CD4-positive, alpha-beta T cell treated with Interleukin-10 for 1 hour (primary cell): Measurements from ENCODE around the gene DUXB.
A peak's percentile ranks its signal among the peaks of the same experiment; 100 is the strongest.

Experiments used
- DNase-seq: peaks from one replicate; pipeline ENCODE4 v3.0.0-alpha.2; 2020

The DUXB gene

GRCh38 chr16:75660321-75660720 is 40.9 kb downstream of the DUXB start:
- DNase-seq: no peak

DNA sequence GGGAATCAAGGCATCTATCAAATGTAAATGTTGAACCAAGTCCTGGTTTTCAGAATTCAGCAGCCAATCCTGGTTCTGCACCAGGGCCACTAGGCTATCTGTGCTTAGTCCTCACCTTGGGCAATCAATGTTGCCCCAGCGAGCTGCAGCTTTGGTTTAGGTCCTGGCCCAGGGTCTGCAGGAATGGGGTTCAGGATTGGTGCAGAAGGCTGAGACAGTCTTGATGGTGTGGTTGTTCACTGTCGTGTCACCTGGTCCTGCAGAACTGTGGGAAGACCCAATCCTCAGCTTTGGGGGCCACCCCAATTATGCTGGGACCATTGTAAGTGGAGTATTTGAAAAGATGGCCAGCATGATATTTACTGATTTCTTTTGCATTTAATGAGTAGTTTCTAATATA is 43.1 kb downstream of the DUXB start:
- DNase-seq: no peak

DNA sequence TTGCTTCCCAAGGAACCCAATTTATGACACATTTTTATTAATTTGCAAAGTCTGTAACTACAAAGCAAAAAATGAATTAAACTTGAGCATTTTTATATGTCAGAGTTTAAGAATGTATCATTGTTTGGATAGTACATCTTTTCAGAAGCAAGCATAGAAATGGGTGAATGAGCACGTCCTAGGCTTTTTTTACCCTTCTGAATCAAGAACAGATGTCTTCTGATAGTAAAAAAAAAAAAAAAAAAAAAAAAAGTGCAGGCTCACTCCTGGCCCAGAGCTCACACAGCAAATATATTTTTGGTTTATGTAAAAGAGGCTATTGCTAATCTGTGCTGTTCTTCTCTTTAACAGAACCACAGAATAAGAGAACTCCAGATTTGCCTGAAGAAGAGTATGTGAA is 47.3 kb downstream of the DUXB start:
- DNase-seq: no peak

- DNase-seq: peak; percentile 88
Measured at GRCh38 chr16:75648265-75649076, 52.8 kb downstream of the DUXB start.

DNA sequence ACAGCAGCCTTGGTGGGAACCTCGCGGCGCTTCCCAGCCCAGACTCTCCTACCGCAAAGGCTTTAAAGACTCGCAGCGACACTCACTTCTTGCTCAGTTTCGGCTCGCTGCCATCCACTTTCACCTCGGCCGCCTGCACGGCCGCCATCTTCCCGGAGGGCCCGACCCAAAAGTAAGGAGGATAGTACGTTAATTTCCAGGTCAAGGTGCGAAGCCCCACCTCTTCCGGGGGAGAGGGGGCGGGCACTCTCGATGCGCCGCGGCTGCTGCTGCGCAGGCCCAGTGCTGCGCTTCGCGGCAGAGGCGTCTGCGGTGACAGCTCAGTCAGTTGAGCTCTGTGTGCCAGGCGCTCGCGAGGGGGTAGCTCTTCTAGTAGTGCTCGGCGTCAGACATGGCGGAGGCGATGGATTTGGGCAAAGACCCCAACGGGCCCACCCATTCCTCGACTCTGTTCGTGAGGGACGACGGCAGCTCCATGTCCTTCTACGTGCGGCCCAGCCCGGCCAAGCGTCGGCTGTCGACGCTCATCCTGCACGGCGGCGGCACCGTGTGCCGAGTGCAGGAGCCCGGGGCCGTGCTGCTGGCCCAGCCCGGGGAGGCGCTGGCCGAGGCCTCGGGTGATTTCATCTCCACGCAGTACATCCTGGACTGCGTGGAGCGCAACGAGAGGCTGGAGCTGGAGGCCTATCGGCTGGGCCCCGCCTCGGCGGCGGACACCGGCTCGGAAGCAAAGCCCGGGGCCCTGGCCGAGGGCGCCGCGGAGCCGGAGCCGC is 53.6 kb downstream of the DUXB start, which contains the start of the genes KARS1 and TERF2IP:
Gene KARS1 (minus strand): TSS at position 174 of the 773 bp plus-strand sequence. CDS start 26 bp downstream, at position 148.
Gene TERF2IP (plus strand): TSS at position 282 of the 773 bp plus-strand sequence. CDS start 110 bp downstream, at position 392.
- peak; percentile 96 for DNase-seq

- no peak for DNase-seq
Measured at GRCh38 chr16:75647112-75647491, 54.2 kb downstream of the DUXB start.

- peak; percentile 52 for DNase-seq
Measured at GRCh38 chr16:75644240-75645012, 56.8 kb downstream of the DUXB start.
